Measurements from ENCODE around the gene SHROOM1. TPM values are rescaled to one million over a fixed set of nuclear protein-coding genes. Genes with fewer than 3 reads are reported as not detected.

The SHROOM1 gene
- total RNA-seq, 2 donors from 2014 or later = 0.54 to 3.4 TPM

- Mint-ChIP-seq H3K4me3 (no peak overlapping the region), H3K27me3 (no peaks in the 10 kb centered on the region), H3K4me1 (no peaks in the 10 kb centered on the region), H3K27ac (no peak overlapping the region), H3K9me3 (no peaks in the 10 kb centered on the region), H3K36me3 (ENCODE audit: low read depth) (no peaks in the 10 kb centered on the region)
- no peak for ATAC-seq (replicated peaks)
Observed at GRCh38 chr5:132838516-132839282, 8.3 kb upstream of the SHROOM1 start.

- H3K27me3 Mint-ChIP-seq = no peaks in the 10 kb centered on the region
- ATAC-seq (replicated peaks) = no peak
- no peaks in the 10 kb centered on the region for H3K4me1 Mint-ChIP-seq
- H3K9me3 Mint-ChIP-seq = no peaks in the 10 kb centered on the region
- no peak overlapping the region for H3K27ac Mint-ChIP-seq
- H3K36me3 Mint-ChIP-seq (ENCODE audit: low read depth) = no peaks in the 10 kb centered on the region
- H3K4me3 Mint-ChIP-seq = no peak overlapping the region
Observed at GRCh38 chr5:132837868-132838267, 7.4 kb upstream of the SHROOM1 start.

GRCh38 chr5:132836852-132837251 is 6.4 kb upstream of the SHROOM1 start:
- Mint-ChIP-seq H3K36me3 (ENCODE audit: low read depth) (no peaks in the 10 kb centered on the region), H3K27me3 (peaks cover 4% of the 10 kb centered on the region), H3K9me3 (no peaks in the 10 kb centered on the region), H3K27ac (no peak overlapping the region), H3K4me1 (no peaks in the 10 kb centered on the region), H3K4me3 (no peak overlapping the region)
- no peak for ATAC-seq (replicated peaks)

- Mint-ChIP-seq H3K9me3 (no peaks in the 10 kb centered on the region), H3K4me3 (no peak overlapping the region), H3K4me1 (no peaks in the 10 kb centered on the region), H3K27me3 (peaks cover 13% of the 10 kb centered on the region), H3K36me3 (ENCODE audit: low read depth) (no peaks in the 10 kb centered on the region), H3K27ac (no peak overlapping the region)
- ATAC-seq (replicated peaks) = no peak
Observed at GRCh38 chr5:132834057-132834456, 3.6 kb upstream of the SHROOM1 start.

GRCh38 chr5:132832612-132833011 is 2.2 kb upstream of the SHROOM1 start:
- H3K27me3 Mint-ChIP-seq = peaks cover 17% of the 10 kb centered on the region
- H3K4me3 Mint-ChIP-seq = no peak overlapping the region
- no peaks in the 10 kb centered on the region for H3K36me3 Mint-ChIP-seq (ENCODE audit: low read depth)
- no peaks in the 10 kb centered on the region for H3K4me1 Mint-ChIP-seq
- H3K27ac Mint-ChIP-seq = no peak overlapping the region
- ATAC-seq (replicated peaks) = no peak
- H3K9me3 Mint-ChIP-seq = no peaks in the 10 kb centered on the region

- H3K4me3 Mint-ChIP-seq = peak overlapping the region; percentile 74
- no peaks in the 10 kb centered on the region for H3K9me3 Mint-ChIP-seq
- H3K27me3 Mint-ChIP-seq = peaks cover 30% of the 10 kb centered on the region
- ATAC-seq (replicated peaks) = no peak
- H3K27ac Mint-ChIP-seq = peak overlapping the region; percentile 39
- no peaks in the 10 kb centered on the region for H3K4me1 Mint-ChIP-seq
- no peaks in the 10 kb centered on the region for H3K36me3 Mint-ChIP-seq (ENCODE audit: low read depth)
Observed at GRCh38 chr5:132831095-132831860, 831 bp upstream of the SHROOM1 start.

- Mint-ChIP-seq H3K4me3 (peak overlapping the region; percentile 46), H3K4me1 (no peaks in the 10 kb centered on the region), H3K27me3 (peaks cover 31% of the 10 kb centered on the region), H3K27ac (no peak overlapping the region), H3K9me3 (no peaks in the 10 kb centered on the region), H3K36me3 (ENCODE audit: low read depth) (no peaks in the 10 kb centered on the region)
- ATAC-seq (replicated peaks) = peak; percentile 84
Observed at GRCh38 chr5:132829742-132830435, 558 bp downstream of the SHROOM1 start.

- Mint-ChIP-seq H3K9me3 (no peaks in the 10 kb centered on the region), H3K27me3 (peaks cover 34% of the 10 kb centered on the region), H3K36me3 (ENCODE audit: low read depth) (no peaks in the 10 kb centered on the region), H3K4me3 (peak overlapping the region; percentile 46), H3K4me1 (no peaks in the 10 kb centered on the region), H3K27ac (no peak overlapping the region)
- ATAC-seq (replicated peaks) = no peak
Observed at GRCh38 chr5:132828846-132829494, 1.5 kb downstream of the SHROOM1 start.

- H3K27me3 Mint-ChIP-seq = peaks cover 34% of the 10 kb centered on the region
- no peaks in the 10 kb centered on the region for H3K4me1 Mint-ChIP-seq
- H3K9me3 Mint-ChIP-seq = no peaks in the 10 kb centered on the region
- H3K36me3 Mint-ChIP-seq (ENCODE audit: low read depth) = no peaks in the 10 kb centered on the region
- ATAC-seq (replicated peaks) = no peak
- H3K4me3 Mint-ChIP-seq = no peak overlapping the region
- no peak overlapping the region for H3K27ac Mint-ChIP-seq
Observed at GRCh38 chr5:132827943-132828673, 2.3 kb downstream of the SHROOM1 start.

GRCh38 chr5:132826424-132827082 is 3.9 kb downstream of the SHROOM1 start:
- Mint-ChIP-seq H3K9me3 (no peaks in the 10 kb centered on the region), H3K4me3 (peak overlapping the region; percentile 49), H3K4me1 (no peaks in the 10 kb centered on the region), H3K27me3 (peaks cover 30% of the 10 kb centered on the region), H3K27ac (no peak overlapping the region), H3K36me3 (ENCODE audit: low read depth) (no peaks in the 10 kb centered on the region)
- ATAC-seq (replicated peaks) = no peak

GRCh38 chr5:132825834-132826391 is 4.5 kb downstream of the SHROOM1 start:
- ATAC-seq (replicated peaks) = peak; percentile 63
- Mint-ChIP-seq H3K9me3 (no peaks in the 10 kb centered on the region), H3K27ac (no peak overlapping the region), H3K27me3 (peaks cover 24% of the 10 kb centered on the region), H3K4me3 (peak overlapping the region; percentile 49), H3K36me3 (ENCODE audit: low read depth) (no peaks in the 10 kb centered on the region), H3K4me1 (no peaks in the 10 kb centered on the region)

GRCh38 chr5:132825033-132825833 is 5.2 kb downstream of the SHROOM1 start:
- no peaks in the 10 kb centered on the region for H3K36me3 Mint-ChIP-seq (ENCODE audit: low read depth)
- H3K27me3 Mint-ChIP-seq = peaks cover 26% of the 10 kb centered on the region
- H3K4me1 Mint-ChIP-seq = peaks cover 2% of the 10 kb centered on the region
- H3K27ac Mint-ChIP-seq = no peak overlapping the region
- ATAC-seq (replicated peaks) = peak; percentile 15
- no peaks in the 10 kb centered on the region for H3K9me3 Mint-ChIP-seq
- peak overlapping the region; percentile 49 for H3K4me3 Mint-ChIP-seq

Data from activated T-helper 17 cell treated with anti-CD3 and anti-CD28 coated beads, Interleukin-2, amount 50 U/mL, for 72 hours (primary cell).